Ovary (tissue), 9 donors: ENCODE data around the gene DTX4. TPM values are rescaled to one million over a fixed set of nuclear protein-coding genes. Genes with fewer than 3 reads are reported as not detected.

ENCODE experiments used
- DNase-seq, 5 donors: peaks; one replicate each; pipeline ENCODE4 v3.0.0-alpha.2; 2019 to 2020
- H3K27ac ChIP-seq, 2 donors: fragments of 200-600 bp; one replicate each; pipeline versions ENCODE4 v1.5.1 to v1.8.0; 2019 to 2022
- H3K27me3 ChIP-seq: fragments of 200-600 bp; one replicate; pipeline ENCODE4 v1.8.0; 2022
- H3K36me3 ChIP-seq: fragments of 200-600 bp; sonication (generic); one replicate; pipeline ENCODE4 v1.5.1; 2019
- H3K4me1 ChIP-seq: one replicate; pipeline ENCODE4 v1.8.1; 2013; ENCODE audit warnings: mild to moderate bottlenecking, moderate library complexity; ENCODE audit not compliant: insufficient read depth
- H3K4me3 ChIP-seq: fragments of 200-600 bp; sonication (generic); one replicate; pipeline ENCODE4 v1.5.1; 2017
- H3K9me3 ChIP-seq, 2 donors: fragments of 200-600 bp in 1 of 2; sonication (generic) in 1 of 2; one replicate each; pipeline versions ENCODE4 v1.5.1 to v1.8.1; 2013 to 2019; ENCODE audit warnings: mild to moderate bottlenecking in 1 of 2, moderate library complexity in 1 of 2
- EP300 ChIP-seq: sonication (generic); formaldehyde crosslinking; IDR thresholded peaks from one replicate; pipeline ENCODE4 v1.6.1; 2017; ENCODE audit warnings: antibody characterized with exemption
- POLR2A ChIP-seq: fragments of 450-650 bp; IDR thresholded peaks from one replicate; pipeline ENCODE4 v1.6.1; 2017; ENCODE audit warnings: antibody characterized with exemption, mild to moderate bottlenecking, moderate library complexity
- WGBS, 3 donors: extraction: QIAGEN DNeasy Blood & Tissue Kit in 1 of 3; methylation state at CpG; one replicate each; pipeline versions ENCODE4 v1.1.5 to v1.1.7; 2013 to 2017; 5-methylcytosine and 5-hydroxymethylcytosine counted together
- intact Hi-C, 4 donors: fragments of 100-400 bp; cut with DNase I; formaldehyde crosslinking; loops; one replicate each; pipeline versions ENCODE4 v1.11.0 to v1.15.1; 2022 to 2023
- polyA plus RNA-seq, 2 donors: library from polyadenylated mRNA; stranded (reverse); fragments of 200-250 nt in 1 of 2; fragments of 350-450 nt in 1 of 2; fragmentation: Illumina TruSeq in 1 of 2; extraction: RNeasy Lipid Tissue Mini Kit (QIAGEN cat#74804) in 1 of 2; gene quantifications; one replicate each; pipeline ENCODE4 v1.2.3, GENCODE V29; 2013 to 2014
- total RNA-seq, 7 donors: library from RNA; depleted of rRNA in 2 of 7; stranded (reverse); fragments of >200 nt in 2 of 7; fragmentation: NEBNext Ultra II Directional in 3 of 7; extraction: Animal tissue kit (Norgen Biotek cat#: 25700) in 3 of 7; gene quantifications; one replicate each; pipeline versions ENCODE4 v1.1.0 to v1.2.4, GENCODE V29; 2016 to 2023
- TF ChIP-seq, protein P1 (sequence below), 3 donors: fragments of 450-650 bp in 2 of 3; fragments of 200-600 bp in 1 of 3; IDR thresholded peaks; one replicate each; pipeline versions ENCODE4 v1.5.1 to v1.8.0; 2016 to 2022; ENCODE audit warnings: antibody characterized with exemption in 3 of 3, mild to moderate bottlenecking in 1 of 3
- donor health status: DM: no; HTN: no; CAD: no; lungs with moderate emphysema.
- donor health status: DM: no; HTN: no; CAD: no.
- donor health status: Bipolar disorder and iron deficiency.
- donor health status: DM: yes; HTN: yes; CAD: no.
- donor health status: DM: no; HTN: no; CAD: no.
- donor health status: DM: yes; HTN: yes; CAD: no.

The DTX4 gene
- total and polyA plus RNA-seq, 9 donors: 6.1 to 21.5 (median 16.9) TPM

DNA sequence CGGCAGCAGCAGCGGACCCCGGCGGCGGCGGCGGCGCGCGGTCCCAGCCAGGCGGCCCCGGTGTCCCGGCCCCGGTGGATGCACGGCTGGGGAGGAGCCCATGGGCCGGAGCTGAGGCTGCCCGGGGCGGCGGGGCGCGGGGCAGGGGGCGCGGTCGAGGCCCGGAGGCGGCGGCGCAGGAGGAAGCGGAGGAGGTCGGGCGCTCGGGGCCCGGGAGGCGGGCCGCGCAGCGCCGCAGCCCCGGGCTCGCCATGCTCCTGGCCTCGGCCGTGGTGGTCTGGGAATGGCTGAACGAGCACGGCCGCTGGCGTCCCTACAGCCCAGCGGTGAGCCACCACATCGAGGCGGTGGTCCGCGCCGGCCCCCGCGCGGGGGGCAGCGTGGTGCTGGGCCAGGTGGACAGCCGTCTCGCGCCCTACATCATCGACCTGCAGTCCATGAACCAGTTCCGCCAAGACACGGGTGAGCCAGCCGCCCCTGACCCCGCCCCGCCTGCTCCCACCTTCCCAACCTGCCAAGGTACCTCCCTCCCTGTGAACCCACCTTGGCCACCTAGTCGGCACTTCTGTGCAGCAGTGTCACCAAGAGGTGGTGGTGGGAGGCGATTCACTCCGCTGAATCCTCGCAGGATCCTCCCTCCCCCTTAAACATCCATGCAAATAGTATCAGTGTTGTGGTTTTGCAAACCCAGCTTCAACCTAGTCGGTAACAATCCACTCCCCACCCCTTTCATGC is 580 bp downstream of the DTX4 start:
- H3K4me1 ChIP-seq: peaks cover 22% of the 10 kb centered on the region
- 0 to 1% (median 0%) methylated on average over 19 to 69 of the region's 70 CpGs for WGBS, 3 donors
- no peaks in the 10 kb centered on the region for H3K36me3 ChIP-seq
- H3K4me3 ChIP-seq: peak overlapping the region; percentile 68
- intact Hi-C loops: loop anchor here in 3 of 4 donors (2.0 to 10.0 kb wide), 4 partner anchors 32 to 115 kb away; no protein-coding TSS in a partner anchor
- DNase-seq: peak in 4 of 5 donors; percentile 27 to 59 (median 55)
- TF ChIP-seq, protein P1, sequence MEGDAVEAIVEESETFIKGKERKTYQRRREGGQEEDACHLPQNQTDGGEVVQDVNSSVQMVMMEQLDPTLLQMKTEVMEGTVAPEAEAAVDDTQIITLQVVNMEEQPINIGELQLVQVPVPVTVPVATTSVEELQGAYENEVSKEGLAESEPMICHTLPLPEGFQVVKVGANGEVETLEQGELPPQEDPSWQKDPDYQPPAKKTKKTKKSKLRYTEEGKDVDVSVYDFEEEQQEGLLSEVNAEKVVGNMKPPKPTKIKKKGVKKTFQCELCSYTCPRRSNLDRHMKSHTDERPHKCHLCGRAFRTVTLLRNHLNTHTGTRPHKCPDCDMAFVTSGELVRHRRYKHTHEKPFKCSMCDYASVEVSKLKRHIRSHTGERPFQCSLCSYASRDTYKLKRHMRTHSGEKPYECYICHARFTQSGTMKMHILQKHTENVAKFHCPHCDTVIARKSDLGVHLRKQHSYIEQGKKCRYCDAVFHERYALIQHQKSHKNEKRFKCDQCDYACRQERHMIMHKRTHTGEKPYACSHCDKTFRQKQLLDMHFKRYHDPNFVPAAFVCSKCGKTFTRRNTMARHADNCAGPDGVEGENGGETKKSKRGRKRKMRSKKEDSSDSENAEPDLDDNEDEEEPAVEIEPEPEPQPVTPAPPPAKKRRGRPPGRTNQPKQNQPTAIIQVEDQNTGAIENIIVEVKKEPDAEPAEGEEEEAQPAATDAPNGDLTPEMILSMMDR (IDR thresholded peaks at IDR 0.05): no peak
- no peak for TF ChIP-seq EP300
- TF ChIP-seq POLR2A: no peak
- H3K9me3 ChIP-seq: no peaks in the 10 kb centered on the region
- H3K27ac ChIP-seq: peak overlapping the region; percentile 73 to 80
- no peaks in the 10 kb centered on the region for H3K27me3 ChIP-seq

DNA sequence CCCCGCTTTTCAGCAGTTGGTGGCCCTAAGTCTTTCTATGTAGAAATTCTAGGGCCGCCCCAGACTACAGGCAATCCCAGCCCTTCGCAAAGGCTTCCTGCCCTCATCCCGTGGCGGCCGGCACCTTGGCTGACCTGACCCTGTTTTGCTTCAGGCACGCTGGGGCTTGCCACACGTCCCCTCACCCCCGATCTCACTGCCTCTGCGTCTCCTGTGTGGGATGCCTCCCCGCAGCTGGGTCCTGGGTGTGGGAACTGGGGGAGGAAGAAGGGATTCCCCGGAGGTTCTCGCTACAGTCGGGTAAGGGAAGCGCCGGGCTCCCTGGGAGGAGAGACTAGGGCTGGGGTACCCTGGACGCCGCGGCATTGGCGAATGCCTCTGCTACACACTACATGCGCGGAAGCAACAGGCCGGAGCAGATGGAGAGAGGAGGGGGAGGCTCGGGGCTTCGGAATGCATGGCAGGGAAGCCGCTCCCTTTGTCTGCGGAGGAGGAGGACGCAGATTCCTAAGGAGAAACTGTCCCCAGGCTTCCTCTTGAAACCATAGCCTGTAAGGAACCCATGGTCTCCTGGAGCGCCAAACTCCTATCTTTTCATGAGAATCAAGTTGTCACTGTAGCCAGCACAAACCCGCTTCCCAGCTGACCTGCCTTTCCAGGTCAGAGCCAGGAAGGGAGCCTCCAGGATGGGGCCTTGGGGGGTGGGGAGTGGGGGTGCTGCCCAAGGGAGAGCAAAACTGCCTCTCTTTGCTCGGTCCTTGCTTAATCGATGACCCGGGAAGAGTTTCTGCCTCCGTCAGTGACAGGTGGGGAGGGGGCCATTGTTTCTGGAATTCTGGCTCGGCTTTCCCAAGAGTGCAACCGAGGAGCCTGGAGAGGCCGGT is 1.4 kb downstream of the DTX4 start:
- peak; percentile 42 to 67 (median 57) for DNase-seq
- WGBS, 3 donors: 1 to 3% (median 1%) methylated on average over 36 to 37 of the region's 37 CpGs
- Histone ChIP-seq H3K9me3 (no peaks in the 10 kb centered on the region), H3K27ac (peak overlapping the region; percentile 73 to 80), H3K36me3 (no peaks in the 10 kb centered on the region), H3K27me3 (no peaks in the 10 kb centered on the region), H3K4me1 (peaks cover 22% of the 10 kb centered on the region), H3K4me3 (peak overlapping the region; percentile 68)
- intact Hi-C loops: loop anchor here in 3 of 4 donors (2.0 to 10.0 kb wide), 4 partner anchors 31 to 114 kb away; no protein-coding TSS in a partner anchor
- TF ChIP-seq, protein P1 (IDR thresholded peaks at IDR 0.05): no peak
- TF ChIP-seq EP300 (no peak), POLR2A (no peak)

DNA sequence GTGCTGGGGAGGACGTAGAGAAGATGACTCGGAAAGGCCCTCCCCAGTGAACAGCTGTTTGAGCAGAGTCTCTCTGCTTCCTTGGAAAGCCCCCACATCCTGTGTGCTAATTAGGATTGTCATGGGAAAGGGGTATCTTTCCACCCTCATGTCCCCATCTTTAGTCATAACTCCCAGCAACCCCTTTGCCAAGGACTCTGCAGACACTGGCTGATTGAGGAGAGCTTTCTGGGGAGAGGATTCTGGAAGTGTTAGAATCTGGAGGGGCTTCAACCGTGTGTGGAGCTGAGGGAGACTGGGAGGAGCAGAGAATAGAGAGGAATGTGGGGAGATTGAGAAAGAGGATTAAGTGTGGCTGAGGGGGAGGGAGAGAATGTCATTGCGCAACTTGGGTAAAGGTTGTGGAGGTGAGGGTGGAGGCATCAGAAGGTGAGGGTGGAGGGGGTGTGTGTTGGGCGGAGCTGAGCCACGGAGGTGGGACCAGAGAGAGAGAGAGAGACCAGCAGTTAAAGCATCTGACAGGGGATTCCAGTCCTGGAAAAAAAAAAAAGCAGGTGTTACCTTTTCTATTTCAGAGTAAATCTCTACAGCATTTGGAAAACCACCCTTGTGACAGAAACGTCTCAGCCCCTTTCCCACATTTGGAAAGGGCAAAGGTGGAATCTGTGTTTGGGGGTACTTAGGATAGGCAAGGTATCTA is 2.2 kb downstream of the DTX4 start:
- Histone ChIP-seq H3K27me3 (no peaks in the 10 kb centered on the region), H3K4me3 (peak overlapping the region; percentile 68), H3K36me3 (no peaks in the 10 kb centered on the region), H3K9me3 (no peaks in the 10 kb centered on the region), H3K4me1 (peaks cover 22% of the 10 kb centered on the region), H3K27ac (peak overlapping the region in 1 of 2 donors; percentile 80)
- peak in 4 of 5 donors; percentile 26 to 58 (median 42) for DNase-seq
- WGBS, 3 donors: 20 to 27% (median 22%) methylated on average over 6 to 7 of the region's 7 CpGs
- intact Hi-C loops: loop anchor here in 3 of 4 donors (2.0 to 10.0 kb wide), 4 partner anchors 31 to 113 kb away; no protein-coding TSS in a partner anchor
- peak; percentile 5 for TF ChIP-seq EP300
- no peak for TF ChIP-seq POLR2A
- TF ChIP-seq, protein P1 (IDR thresholded peaks at IDR 0.05): no peak

DNA sequence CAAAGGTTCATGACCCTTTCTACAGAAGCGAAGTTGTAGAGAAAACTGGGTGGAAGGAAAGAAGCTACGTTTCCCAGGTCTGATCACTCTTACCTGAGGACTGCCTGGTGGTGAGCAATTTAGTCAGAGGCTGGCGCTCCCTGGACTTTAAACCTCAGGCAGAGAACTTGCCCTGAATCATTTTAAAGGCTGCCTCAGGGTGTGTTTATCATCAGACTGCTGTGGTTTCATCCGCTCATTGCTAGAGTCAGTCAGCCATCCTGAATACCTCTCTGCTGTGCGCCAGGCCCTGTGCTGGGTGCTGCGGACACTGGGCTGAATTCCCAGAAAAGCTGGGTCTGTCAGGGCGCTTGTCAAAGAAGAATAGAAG is 2.7 kb downstream of the DTX4 start:
- Histone ChIP-seq H3K4me3 (no peak overlapping the region), H3K27me3 (no peaks in the 10 kb centered on the region), H3K36me3 (no peaks in the 10 kb centered on the region), H3K27ac (peak overlapping the region; percentile 31 to 80), H3K4me1 (peaks cover 22% of the 10 kb centered on the region), H3K9me3 (no peaks in the 10 kb centered on the region)
- intact Hi-C loops: loop anchor here in 3 of 4 donors (5.0 to 10.0 kb wide), 3 partner anchors 33 to 113 kb away; no protein-coding TSS in a partner anchor
- TF ChIP-seq, protein P1 (IDR thresholded peaks at IDR 0.05): no peak
- TF ChIP-seq POLR2A: no peak
- no peak for TF ChIP-seq EP300
- peak in 2 of 5 donors; percentile 36 to 37 for DNase-seq
- WGBS, 3 donors: 70 to 78% (median 72%) methylated on average over 7 of the region's 7 CpGs
